WTC11 (cell line): ENCODE results near the gene MET.

Source experiments
- JUN ChIP-seq: sonication (generic); formaldehyde crosslinking; IDR thresholded peaks from 2 replicates; pipeline ENCODE4 v1.8.0; 2023; ENCODE audit warnings: mild to moderate bottlenecking, missing genetic modification reagents
- TF ChIP-seq, protein P1 (sequence below): sonication (generic); formaldehyde crosslinking; IDR thresholded peaks from 2 replicates; pipeline ENCODE4 v1.8.0; 2022; ENCODE audit warnings: mild to moderate bottlenecking, missing genetic modification reagents

DNA sequence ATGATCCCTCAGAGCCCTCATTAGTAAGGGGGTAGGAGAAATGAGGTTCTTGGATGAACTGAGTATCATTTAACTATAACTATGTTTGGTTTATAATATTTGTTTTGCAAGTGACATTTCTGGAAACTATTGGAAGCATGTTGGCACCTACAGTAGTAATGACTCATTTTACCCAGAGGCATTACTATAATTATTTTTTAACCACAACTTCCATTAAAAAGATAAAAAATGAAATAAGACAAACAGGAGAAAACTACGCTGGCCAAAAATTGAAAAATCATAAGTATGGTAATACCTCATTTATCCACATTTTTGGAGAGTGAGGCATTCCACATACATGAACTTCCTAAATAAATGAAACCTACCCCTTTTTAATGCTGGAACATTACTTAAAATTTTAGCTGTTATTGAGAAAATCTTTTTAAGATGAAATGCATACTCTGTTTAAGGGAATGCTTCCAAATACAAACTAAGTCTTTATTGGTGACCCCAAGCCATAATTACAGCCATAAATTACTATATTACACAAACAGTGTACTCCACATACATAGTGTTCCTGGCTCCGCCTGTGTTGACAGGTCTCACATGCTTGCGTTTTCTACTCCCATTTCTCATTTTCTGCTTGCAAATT, 105.8 kb downstream of the MET start:
- TF ChIP-seq, protein P1, sequence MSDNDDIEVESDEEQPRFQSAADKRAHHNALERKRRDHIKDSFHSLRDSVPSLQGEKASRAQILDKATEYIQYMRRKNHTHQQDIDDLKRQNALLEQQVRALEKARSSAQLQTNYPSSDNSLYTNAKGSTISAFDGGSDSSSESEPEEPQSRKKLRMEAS (CRISPR knock-in tag): no peak
- no peak for TF ChIP-seq JUN (CRISPR knock-in tag)
